Ovary (tissue), 3 donors: ENCODE data around the gene TCF4.

Source experiments
- EP300 ChIP-seq: sonication (generic); formaldehyde crosslinking; IDR thresholded peaks from one replicate; pipeline ENCODE4 v1.6.1; 2017; ENCODE audit warnings: antibody characterized with exemption
- POLR2A ChIP-seq: fragments of 450-650 bp; IDR thresholded peaks from one replicate; pipeline ENCODE4 v1.6.1; 2017; ENCODE audit warnings: antibody characterized with exemption, mild to moderate bottlenecking, moderate library complexity
- TF ChIP-seq, protein P1 (sequence below), 3 donors: fragments of 450-650 bp in 2 of 3; fragments of 200-600 bp in 1 of 3; IDR thresholded peaks; one replicate each; pipeline versions ENCODE4 v1.5.1 to v1.8.0; 2016 to 2022; ENCODE audit warnings: antibody characterized with exemption in 3 of 3, mild to moderate bottlenecking in 1 of 3
- donor health status: DM: no; HTN: no; CAD: no.

DNA sequence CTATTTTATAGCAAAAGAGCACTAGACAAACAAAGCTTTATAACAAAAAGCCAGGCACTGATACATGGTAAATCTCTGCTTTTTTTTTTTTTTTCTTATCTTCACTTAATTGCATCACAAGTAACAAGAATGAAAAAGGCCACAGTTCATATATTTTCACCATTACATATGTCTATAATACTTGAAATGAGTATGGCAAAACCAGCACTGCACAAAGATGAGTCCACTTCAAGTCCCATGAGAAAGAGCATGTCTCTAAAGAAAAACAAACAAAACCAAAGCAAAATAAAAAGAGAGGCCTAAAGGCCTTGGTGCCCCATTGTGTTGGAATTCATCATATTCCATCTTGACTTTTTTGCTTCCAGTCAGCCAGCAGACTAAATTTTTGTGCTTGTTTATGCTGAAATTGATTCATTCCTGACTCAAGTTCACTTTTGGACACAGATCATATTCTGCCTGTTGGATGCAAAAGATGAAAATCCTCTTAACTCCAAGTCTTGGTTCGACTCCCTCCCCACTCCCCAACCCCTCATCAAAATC is 363.8 kb downstream of the TCF4 start:
- TF ChIP-seq, protein P1, sequence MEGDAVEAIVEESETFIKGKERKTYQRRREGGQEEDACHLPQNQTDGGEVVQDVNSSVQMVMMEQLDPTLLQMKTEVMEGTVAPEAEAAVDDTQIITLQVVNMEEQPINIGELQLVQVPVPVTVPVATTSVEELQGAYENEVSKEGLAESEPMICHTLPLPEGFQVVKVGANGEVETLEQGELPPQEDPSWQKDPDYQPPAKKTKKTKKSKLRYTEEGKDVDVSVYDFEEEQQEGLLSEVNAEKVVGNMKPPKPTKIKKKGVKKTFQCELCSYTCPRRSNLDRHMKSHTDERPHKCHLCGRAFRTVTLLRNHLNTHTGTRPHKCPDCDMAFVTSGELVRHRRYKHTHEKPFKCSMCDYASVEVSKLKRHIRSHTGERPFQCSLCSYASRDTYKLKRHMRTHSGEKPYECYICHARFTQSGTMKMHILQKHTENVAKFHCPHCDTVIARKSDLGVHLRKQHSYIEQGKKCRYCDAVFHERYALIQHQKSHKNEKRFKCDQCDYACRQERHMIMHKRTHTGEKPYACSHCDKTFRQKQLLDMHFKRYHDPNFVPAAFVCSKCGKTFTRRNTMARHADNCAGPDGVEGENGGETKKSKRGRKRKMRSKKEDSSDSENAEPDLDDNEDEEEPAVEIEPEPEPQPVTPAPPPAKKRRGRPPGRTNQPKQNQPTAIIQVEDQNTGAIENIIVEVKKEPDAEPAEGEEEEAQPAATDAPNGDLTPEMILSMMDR (IDR thresholded peaks at IDR 0.05) = no peak
- TF ChIP-seq POLR2A = no peak
- TF ChIP-seq EP300 = no peak
